HG02588 (cell line): ENCODE data around the gene ANKMY1.
A peak's percentile ranks its signal among the peaks of the same experiment; 100 is the strongest.

Source experiments
- ATAC-seq: cut with Tn5 transposase; IDR thresholded peaks from one replicate; pipeline ENCODE4 v1.9.1; 2021; ENCODE audit warnings: mild to moderate bottlenecking, moderate library complexity; ENCODE audit not compliant: unreplicated experiment

The ANKMY1 gene

DNA sequence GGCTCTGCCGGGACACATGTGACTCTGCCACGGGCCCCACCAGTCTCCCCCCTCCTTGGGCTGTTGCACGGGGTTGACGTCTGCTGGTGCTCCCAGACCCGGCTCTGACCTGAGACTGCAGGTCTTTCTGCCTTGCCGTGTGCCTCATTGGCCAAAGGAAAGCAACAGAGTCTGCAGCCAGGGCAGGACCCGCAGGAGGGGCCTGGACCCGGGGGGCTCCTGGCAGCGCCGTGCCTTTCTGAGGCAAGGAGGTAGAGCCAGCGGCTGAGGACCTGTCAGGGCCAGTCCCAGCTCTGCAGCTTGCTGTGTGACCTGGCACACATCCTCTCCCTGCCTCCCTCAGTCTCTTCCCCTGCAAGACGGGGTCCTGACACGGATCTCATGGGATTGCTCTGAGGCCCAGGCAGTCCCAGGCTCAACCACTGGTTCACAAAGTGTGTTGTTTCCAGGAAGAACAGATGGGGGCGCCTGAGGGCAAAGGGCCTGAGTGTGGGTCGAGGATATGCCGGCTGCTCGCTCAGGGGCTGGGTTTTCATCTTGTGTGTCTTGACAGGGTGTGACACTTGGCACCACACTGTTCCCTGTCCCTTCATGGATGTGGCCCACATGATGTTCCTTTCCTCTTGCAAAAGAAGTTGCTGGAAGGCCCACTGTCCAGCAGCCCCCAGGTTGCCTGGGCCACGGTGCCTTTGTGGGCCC, 37.7 kb upstream of the ANKMY1 start:
- no peak for ATAC-seq

DNA sequence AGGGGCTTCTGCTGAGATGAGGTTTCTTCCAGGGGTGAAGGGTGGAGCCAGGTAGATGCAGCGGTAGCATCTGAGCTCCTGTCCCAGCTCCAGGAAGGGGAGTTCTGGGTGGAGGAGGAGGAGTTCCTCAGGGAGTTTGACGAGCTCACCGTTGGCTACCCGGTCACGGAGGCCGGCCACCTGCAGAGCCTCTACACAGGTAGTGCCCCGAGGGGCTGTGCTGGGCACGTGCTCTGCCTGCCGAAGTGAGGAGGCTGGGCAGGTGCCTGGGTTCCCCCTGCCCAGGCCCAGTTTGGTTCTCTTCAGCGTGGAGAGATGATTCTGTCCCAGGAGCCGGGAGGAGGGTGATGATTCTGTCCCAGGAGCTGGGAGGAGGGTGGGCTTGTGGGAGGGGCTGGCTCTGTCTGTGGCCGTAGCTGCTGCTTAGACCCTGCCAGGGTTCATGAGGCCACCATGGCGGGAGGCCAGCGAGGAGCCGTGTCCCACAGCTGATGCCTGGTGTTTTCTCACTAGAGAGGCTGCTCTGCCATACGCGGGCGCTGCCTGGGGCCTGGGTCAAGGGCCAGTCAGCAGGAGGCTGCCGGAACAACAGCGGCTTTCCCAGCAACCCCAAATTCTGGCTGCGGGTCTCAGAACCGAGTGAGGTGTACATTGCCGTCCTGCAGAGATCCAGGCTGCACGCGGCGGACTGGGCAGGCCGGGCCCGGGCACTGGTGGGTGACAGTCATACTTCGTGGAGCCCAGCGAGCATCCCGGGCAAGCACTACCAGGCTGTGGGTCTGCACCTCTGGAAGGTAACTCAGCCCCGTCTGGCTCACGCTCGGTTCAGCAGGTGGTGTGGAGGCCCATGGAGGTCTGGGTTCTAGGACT, 37.0 kb upstream of the ANKMY1 start:
- ATAC-seq: no peak

DNA sequence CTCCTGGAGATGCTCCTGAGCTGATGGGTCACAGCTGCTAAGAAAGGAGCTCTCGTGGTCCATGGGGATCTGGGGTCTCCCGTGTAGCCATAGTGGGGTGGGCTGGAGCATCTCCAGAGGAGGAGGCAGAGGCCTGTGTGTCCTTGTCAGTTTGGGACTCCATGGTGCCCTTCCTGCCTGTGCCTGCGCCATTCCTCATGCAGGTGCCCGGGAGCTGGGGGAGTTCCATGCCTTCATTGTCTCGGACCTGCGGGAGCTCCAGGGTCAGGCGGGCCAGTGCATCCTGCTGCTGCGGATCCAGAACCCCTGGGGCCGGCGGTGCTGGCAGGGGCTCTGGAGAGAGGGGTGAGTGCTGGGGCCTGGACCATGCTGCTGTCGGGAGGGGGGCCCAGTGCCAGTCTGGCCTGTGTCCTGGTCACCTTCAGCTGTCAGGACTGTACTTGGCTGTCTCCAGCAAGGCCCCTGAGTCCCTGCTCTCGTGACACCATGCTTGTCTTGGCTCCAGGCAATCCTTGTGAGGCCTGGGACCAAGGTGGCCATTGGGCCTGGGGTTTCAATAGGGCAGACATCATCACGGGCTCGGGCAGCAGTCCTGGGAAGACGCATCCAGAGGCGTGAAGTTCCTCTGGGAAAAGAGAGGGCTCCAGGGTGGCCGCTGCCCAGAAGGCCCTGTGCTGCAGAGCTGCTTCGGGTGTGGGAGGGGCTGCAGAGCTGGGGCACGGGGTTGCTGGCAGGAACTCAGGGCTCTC, 36.1 kb upstream of the ANKMY1 start:
- ATAC-seq: no peak

DNA sequence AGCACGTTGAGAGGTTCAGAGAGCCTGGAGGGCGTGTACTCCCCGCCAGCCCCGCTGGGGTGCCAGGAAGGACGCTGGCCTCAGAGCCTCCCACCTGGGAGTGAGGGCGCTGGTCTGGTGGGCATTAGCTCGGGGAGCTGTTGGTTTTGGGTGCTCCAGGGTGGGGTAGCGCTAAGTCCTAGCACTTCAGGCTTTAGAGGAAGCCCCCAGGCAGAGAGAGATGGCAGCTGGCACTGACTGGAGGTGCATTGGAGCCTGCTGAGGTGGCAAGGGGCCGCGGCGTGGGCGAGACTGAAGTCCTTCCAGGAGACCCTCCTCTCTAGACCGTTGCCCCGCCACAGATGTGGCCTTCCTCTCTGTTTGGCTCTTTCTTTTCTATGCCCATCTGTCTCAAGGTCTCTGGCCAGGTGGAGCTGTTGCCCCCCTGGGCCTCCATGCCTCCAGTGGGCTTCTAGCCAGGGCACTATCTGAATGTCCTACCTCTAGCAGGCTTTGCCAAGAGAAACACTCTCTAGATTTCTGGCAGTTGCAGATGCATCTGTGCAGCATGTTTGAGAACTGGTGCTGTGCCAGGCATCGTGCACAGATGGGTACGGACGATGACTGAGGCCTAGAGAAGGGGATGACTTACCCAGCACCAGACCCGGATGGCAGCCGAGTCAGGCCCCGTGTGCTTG, 35.4 kb upstream of the ANKMY1 start:
- ATAC-seq: no peak

DNA sequence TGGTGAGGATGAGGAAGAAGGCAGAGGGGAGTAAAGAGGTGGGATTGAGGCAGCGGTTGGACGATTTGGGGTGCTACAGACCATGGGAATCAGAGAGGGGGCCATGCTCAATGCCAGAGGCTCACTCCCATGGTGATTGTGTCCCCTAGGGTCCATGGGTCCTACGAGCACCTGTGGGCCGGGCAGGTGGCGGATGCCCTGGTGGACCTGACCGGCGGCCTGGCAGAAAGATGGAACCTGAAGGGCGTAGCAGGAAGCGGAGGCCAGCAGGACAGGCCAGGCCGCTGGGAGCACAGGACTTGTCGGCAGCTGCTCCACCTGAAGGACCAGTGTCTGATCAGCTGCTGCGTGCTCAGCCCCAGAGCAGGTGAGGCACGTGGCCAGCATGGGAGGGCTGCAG, 34.0 kb upstream of the ANKMY1 start:
- ATAC-seq: no peak

DNA sequence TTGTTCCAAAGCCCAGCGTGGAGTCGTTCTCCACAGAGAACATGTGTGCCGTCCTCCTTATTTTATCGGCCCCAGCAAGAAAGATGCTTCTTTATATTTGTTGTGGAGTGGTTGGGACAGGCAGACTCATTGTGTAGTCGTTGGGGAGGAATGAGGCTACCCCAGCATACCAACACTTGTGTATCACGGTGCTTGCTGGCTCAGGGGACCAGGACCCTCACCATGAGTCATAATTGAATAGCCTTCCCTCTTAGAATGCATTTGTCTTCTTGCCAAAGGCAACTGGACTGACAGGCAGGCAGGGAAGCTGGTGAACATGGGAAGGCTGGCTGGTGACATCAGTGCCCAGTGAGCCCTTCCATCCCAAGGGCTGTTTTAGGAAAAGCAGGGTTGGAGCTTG, 33.4 kb upstream of the ANKMY1 start:
- ATAC-seq: no peak

DNA sequence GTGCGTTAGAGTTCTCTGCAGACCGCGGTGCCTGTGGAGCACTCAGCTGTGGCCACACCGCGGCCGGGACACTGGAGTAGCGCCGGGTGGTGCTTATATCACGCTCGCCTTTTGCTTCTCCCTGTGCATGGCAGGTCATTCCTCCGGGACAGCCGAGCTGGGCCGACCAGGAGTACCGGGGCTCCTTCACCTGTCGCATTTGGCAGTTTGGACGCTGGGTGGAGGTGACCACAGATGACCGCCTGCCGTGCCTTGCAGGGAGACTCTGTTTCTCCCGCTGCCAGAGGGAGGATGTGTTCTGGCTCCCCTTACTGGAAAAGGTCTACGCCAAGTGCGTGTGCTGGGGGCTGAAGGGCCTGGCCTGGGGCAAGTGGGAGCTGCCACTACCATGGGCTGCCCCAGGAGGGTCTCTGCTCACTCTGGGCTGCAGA, 32.9 kb upstream of the ANKMY1 start:
- ATAC-seq: no peak

DNA sequence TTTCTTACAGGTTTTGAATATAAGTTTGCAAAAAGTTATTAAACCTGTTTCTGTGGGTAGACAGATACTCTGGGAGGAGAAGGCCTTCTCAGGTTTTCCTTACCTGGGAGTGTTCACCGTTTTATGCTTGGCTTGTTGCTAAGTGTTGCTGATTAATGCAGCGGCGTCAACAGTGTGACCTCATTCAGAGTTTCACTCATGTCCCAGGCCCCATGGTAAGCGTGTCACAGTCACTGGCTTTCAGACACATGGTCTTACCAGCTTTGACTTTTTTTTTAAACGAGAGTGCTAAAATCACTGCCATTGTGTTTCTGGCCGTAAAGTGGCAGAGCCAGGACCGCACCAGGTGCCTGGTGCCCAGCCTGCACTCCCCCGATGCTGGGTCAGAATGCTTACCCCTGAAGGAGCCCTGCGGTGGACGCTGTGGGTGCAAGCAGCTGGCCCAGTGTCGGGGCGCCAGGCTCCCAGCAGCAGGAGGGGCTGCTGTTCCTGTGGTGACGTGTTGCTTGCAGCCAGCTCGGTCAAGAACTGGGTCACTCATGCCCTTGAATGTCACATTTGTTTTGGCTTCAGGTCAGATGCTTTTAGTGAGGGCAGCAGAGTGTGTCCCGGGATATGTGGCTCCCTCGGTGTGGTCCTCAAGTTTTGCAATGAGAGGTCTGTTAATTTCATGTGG, 32.2 kb upstream of the ANKMY1 start:
- ATAC-seq: no peak

DNA sequence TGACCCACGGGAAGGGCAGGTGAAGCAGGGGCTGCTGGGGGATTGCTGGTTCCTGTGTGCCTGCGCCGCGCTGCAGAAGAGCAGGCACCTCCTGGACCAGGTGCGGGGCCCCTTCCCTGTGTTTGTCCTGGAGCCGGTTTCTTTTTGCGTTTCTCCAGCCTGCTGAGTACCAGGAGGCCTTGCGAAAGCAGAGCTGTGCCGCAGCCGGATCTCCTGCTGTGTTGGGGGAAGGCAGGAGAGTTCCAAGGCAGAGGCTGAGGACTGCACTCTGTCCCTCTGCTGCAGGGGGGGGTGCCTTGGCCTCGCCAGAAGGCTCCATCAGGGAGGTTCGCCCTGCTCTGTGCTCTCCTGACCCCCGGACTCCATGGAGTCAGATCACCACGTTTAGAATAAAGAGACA, 31.6 kb upstream of the ANKMY1 start:
- ATAC-seq: no peak

DNA sequence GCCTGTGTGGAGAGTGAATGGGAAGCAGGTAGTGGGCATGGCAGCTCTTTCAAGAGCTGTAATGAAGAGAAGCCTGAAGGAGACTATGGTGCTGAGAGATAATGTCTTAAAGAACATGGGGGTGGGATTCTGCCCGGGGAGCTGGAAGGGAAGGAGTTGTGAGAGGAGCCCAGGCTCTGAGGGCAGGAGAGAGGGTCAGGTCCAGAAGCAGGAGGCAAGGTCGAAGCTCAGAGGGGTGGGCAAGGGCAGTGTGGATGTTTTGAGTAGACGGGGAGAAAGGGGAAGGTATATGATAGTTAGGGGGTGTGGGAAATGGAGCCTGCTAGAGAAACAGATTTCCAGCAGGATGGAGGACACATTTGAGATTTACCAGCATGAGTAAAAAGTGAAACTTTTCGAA, 30.9 kb upstream of the ANKMY1 start:
- ATAC-seq: no peak

DNA sequence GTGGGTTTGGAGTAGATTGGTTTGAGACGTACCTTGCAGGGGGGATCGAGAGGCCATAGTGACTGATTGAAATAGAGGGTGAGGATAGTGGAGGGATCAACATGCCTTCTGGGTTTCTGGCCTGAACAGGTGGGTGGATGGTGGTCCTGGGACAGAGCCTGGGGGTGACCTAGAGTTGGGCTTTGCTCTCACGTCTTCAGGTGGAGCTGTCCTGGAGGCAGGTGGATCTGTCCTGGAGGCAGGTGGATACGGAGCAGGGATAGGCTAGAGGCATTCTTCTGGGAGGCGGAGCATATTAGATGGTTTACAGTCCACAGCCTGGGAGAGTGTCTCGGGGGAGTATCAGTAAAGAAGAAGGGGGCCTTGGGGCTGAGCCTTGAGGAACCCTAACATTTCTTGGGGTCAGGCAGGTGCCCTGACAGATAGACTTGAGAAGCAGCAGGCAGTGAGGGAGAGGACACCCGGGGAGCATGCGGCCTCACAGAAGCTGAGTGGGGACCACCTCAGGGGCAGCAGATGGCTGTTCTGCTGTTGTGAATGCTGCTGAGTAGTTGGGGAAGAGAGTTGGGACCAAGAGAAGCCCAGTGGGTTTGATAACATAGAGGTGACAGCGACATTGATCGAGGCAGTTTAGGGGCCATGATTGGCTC, 30.3 kb upstream of the ANKMY1 start:
- ATAC-seq: no peak

DNA sequence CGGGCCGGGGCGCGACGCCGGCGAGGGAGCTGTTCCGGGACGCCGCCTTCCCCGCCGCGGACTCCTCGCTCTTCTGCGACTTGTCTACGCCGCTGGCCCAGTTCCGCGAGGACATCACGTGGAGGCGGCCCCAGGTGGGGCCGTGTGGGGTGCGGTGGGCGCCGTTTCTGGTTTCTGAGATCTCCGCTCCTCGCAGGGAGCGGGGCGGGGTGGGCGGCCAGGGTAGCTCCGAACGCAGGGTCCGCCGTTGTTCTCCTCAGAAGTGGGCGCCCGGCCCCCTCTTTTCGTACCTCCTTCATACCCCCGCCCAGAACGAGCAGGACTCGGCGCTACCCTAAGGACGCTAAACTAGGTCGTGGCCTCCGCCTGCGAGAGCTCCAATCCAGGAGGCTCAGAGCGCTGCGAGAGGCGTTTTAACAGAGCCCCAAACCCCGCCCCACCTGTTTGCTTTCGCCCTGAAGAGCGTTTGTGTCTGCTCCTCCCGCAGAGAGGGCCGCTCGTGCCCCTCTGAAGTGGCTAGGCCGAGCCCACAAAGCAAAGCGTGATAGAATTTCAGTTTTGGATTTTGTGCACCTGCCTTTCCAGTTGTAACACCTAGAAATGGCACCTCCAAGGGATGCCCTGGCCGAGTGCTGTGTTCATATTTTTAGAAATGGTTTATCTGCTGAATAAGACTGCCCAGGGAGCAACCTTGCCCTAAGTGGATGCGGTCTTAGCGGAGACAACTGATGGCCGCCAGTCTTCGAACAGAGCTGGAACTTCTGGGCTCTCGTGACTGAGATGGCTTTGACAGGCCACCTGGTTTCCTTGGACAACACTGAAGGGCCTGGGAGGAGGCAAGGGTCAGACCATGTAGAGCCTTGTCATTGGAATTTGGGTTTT, 29.4 kb upstream of the ANKMY1 start:
- no peak for ATAC-seq

DNA sequence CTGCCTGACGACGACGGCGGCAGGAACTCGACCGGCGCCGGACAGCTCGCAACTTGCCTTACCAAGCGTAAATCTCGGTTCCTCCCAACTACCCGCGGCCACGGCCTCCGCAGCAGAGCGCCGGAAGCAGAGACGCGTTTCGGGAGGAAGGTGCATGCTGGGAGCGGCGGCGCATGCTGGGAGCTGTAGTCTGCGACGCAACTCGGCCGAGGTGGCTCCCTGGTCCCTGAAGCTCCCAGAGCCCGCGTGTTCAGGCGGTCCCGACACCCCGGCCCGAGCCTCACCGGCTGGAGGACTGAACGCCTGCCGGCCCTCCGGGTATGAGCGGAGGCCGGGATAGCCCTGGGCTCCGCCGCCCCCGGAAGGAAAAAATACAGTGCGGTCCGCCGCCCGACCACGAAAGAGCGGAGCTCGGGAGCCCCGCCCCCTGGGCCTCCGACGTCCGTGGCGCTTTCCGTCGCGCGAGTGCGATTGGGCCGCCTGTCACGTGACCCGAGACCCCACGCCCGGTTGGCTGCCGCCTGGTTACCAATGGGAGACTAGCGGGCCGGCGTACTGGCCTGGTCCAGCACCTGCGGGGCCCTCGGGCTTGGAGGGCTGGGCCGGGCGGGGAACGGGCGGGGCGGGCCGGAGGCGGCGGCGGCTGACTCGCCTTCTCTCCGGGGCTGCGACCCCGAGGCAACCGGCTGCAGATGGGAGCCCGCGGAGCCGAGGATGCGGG, 28.6 kb upstream of the ANKMY1 start, which contains the start of gene CAPN10:
CAPN10 (plus strand) TSS at position 537 of the 721 bp plus-strand sequence; CDS start at position 715, 178 bp downstream.
- peak; percentile 64 for ATAC-seq

DNA sequence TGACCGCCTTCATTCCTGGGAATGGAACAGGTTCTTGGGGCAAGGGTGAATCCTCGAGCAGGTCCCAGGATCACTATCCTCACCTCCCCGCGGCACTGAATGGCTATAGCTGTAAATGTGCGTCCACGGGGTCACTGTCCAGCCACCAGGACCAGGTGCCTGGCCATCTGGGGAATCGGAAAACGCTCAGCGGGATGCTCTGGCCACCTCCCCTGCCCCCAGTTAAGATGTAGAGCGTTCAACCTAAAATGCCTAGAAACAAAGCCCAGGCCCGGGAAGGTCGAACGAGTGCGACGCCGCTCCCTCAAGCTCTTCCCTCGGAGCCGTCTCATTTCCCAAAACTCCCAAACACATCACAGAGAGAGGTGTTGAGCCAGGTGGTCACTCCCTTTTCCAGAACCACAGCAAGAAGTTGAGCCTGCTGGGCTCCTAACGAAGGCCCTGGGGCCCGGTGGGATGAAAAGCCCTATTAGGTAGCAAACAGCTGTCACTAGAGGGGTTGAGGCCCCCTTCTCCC, 28.0 kb upstream of the ANKMY1 start:
- ATAC-seq: no peak

DNA sequence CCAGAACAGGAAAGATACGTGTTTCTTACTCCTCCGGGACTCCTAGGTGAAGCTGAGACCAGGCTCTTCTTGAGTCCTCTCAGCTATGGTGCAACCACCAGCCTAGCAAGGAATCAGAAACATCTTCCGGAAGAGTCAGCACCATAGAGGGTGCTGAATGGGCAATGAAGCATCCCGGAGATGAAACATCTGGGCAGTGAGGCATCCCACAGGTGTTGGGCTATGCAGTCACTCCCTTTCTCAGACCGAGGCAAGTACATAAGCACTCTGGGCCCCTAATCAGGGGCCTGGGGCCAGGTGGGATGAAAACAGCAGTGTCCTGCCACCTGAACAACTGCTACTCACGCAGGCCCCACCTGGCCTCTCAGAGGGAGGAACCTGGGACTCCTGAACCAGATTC, 27.3 kb upstream of the ANKMY1 start:
- ATAC-seq: peak; percentile 11

DNA sequence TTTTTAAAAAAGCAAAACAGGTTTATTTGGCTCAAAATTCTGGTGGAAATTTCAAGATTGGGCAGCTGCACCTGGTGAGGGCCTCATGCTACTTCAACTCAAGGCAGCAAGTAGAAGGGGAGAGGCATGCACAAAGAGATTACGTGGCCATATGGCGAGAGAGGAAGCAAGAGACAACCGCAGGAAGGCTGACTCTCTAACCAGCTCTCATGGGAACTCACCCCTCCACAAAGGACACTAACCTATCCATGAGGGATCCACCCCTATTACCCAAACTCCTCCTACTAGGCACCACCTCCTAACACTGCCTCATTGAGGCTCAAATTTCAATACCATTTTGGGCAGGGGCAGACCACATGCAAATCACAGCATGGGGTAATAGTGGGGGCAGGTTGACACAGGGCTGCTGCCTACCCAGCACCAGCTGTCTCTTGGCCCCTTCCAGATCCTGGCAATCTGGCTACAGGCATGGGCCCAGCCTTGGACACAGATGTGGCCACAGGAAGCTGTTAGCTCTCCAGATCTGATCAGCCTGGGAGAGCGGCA, 26.8 kb upstream of the ANKMY1 start:
- ATAC-seq: peak; percentile 51

DNA sequence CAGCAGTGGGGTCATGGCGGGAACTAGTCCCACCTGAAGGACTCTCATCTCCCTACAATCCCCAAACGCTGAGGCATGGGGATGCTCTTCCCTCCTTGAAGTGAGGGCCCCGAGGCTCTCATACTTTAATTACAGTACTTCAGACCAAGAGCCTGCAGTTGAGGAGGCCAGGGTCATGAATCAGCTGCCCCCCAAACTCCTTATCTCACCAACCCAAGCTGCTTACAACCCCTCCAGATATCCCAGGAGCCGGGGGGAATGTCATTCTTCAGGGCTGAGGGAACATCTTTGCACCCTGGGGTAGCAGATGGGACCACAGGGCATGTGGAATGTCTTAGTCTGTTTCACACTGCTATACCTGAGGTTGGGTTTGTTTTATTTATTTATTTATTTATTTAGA, 26.0 kb upstream of the ANKMY1 start:
- no peak for ATAC-seq

DNA sequence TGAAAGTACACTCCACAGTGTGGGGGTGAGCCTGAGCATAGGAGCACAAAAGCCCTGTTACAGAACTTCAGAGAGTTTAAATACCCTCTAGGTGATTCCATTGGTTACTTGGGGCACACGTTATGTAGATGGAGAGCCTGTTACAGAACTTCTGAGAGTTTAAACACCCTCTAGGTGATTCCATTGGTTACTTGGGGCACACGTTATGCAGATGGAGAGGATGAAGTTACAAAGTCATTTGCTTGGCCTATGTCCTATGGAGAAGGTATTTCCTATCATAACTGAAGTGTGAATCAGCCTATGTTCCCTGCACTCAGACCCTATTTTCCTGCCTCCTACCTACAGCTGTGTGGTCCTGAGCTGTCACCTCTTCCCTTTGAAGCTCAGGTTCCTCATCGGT, 25.0 kb upstream of the ANKMY1 start:
- no peak for ATAC-seq
